Esophagus muscularis mucosa (tissue), 4 donors: Measurements from ENCODE around the gene GUCY2F. TPM values are rescaled to one million over a fixed set of nuclear protein-coding genes. Genes with fewer than 3 reads are reported as not detected.

ENCODE experiments used
- DNase-seq: peaks from one replicate; pipeline ENCODE4 v3.0.0-alpha.2; 2017; ENCODE audit errors: extremely low spot score
- H3K27ac ChIP-seq, 4 donors: fragments of 200-600 bp; sonication (generic); replicated peaks in 1 of 4; 1 replicate in 3 of 4; 2 replicates in 1 of 4; pipeline ENCODE4 v1.5.1; 2016 to 2019; ENCODE audit warnings: mild to moderate bottlenecking in 1 of 4
- H3K27me3 ChIP-seq, 4 donors: fragments of 200-600 bp; sonication (generic); one replicate each; pipeline versions ENCODE4 v1.5.1 to v1.6.0; 2016 to 2019
- H3K36me3 ChIP-seq, 4 donors: fragments of 200-600 bp; sonication (generic); one replicate each; pipeline ENCODE4 v1.5.1; 2016 to 2019
- H3K4me1 ChIP-seq, 4 donors: fragments of 200-600 bp; sonication (generic); one replicate each; pipeline ENCODE4 v1.5.1; 2016 to 2019
- H3K4me3 ChIP-seq, 4 donors: fragments of 200-600 bp; sonication (generic); 1 replicate in 2 of 4; 2 replicates in 2 of 4; pipeline ENCODE4 v1.5.1; 2016 to 2019; ENCODE audit warnings: mild to moderate bottlenecking in 4 of 4, moderate library complexity in 1 of 4
- H3K9me3 ChIP-seq, 4 donors: fragments of 200-600 bp; sonication (generic); 1 replicate in 3 of 4; 2 replicates in 1 of 4; pipeline ENCODE4 v1.5.1; 2016 to 2019
- EP300 ChIP-seq: sonication (generic); formaldehyde crosslinking; IDR thresholded peaks from one replicate; pipeline ENCODE4 v1.6.1; 2017; ENCODE audit warnings: antibody characterized with exemption
- POLR2A ChIP-seq: fragments of 450-650 bp; IDR thresholded peaks from one replicate; pipeline ENCODE4 v1.6.1; 2017; ENCODE audit warnings: antibody characterized with exemption, moderate library complexity, mild to moderate bottlenecking, low read depth
- POLR2AphosphoS5 ChIP-seq, 2 donors: sonication (generic); formaldehyde crosslinking; IDR thresholded peaks; one replicate each; pipeline ENCODE4 v1.6.1; 2017; ENCODE audit warnings: antibody characterized with exemption in 2 of 2
- WGBS: methylation state at CpG from one replicate; pipeline ENCODE4 v1.1.5; 2018; 5-methylcytosine and 5-hydroxymethylcytosine counted together
- intact Hi-C: fragments of 100-400 bp; cut with DNase I; formaldehyde crosslinking; loops from one replicate; pipeline ENCODE4 v1.15.1; 2023
- total RNA-seq, 4 donors: library from RNA; depleted of rRNA; stranded (reverse); fragments of >200 nt; gene quantifications; one replicate each; pipeline versions ENCODE4 v1.1.0 to v1.2.1, GENCODE V29; 2016
- TF ChIP-seq, protein P1 (sequence below), 3 experiments: fragments of 200-600 bp in 2 of 3; fragments of 450-650 bp in 1 of 3; sonication (generic) in 2 of 3; IDR thresholded peaks; one replicate each; pipeline ENCODE4 v1.5.1; 2017 to 2019; ENCODE audit warnings: antibody characterized with exemption in 3 of 3, mild to moderate bottlenecking in 2 of 3, moderate library complexity in 1 of 3

The GUCY2F gene
- total RNA-seq, 4 donors from 2014 or later, result not detected

DNA sequence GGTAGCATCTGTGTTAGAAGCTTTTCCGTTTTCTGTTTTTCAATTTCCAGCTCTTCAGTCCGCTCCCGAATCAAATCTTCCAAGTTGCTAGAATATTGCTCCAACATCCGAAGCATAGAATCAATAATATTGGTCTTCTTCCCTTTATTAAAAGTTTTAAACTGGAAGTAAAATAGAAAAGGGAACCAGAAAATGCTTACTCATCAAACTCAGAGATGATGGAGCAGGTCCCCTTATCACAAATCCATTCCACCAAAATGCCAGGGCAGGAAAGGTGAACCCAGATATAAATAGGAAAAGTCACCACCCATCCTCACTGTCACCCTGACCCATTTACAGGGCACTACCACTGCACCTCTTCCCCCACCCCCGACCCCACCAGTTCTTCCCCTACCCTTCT lies 89.0 kb downstream of the GUCY2F start:
- H3K4me1 ChIP-seq, result no peaks in the 10 kb centered on the region
- no peaks in the 10 kb centered on the region for H3K9me3 ChIP-seq
- DNase-seq, result no peak
- WGBS, result 82% methylated on average over 5 of the region's 5 CpGs
- intact Hi-C loops, result no loop called here
- H3K27ac ChIP-seq, result no peak overlapping the region
- H3K36me3 ChIP-seq, result no peaks in the 10 kb centered on the region
- TF ChIP-seq, protein P1, sequence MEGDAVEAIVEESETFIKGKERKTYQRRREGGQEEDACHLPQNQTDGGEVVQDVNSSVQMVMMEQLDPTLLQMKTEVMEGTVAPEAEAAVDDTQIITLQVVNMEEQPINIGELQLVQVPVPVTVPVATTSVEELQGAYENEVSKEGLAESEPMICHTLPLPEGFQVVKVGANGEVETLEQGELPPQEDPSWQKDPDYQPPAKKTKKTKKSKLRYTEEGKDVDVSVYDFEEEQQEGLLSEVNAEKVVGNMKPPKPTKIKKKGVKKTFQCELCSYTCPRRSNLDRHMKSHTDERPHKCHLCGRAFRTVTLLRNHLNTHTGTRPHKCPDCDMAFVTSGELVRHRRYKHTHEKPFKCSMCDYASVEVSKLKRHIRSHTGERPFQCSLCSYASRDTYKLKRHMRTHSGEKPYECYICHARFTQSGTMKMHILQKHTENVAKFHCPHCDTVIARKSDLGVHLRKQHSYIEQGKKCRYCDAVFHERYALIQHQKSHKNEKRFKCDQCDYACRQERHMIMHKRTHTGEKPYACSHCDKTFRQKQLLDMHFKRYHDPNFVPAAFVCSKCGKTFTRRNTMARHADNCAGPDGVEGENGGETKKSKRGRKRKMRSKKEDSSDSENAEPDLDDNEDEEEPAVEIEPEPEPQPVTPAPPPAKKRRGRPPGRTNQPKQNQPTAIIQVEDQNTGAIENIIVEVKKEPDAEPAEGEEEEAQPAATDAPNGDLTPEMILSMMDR (IDR thresholded peaks at IDR 0.05), result no peak
- TF ChIP-seq POLR2AphosphoS5 (IDR thresholded peaks at IDR 0.05) (no peak), EP300 (no peak), POLR2A (no peak)
- no peak overlapping the region for H3K4me3 ChIP-seq
- H3K27me3 ChIP-seq, result no peaks in the 10 kb centered on the region

DNA sequence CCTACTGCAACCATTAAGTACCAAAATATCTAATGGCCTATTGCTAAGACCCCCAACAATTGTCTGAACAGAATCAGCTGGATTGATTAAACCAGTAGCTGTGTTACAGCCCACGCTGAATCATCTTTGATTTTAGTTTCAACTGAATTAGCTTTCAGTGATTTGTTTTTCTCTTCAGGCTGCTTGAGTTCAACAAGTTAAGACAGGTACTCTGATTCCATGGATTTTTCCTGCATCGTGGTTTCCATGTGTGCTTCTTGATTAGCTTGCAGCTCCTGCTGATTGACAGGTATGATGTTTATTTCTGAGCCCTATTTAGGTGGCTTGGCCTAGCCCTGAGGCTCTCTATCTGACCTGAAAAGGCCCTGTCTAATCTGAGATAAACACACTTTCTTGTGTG lies 91.3 kb downstream of the GUCY2F start:
- Histone ChIP-seq H3K27ac (no peak overlapping the region), H3K4me3 (no peak overlapping the region), H3K27me3 (peaks cover 0 to 2% (median 0%) of the 10 kb centered on the region in 4 donors), H3K36me3 (no peaks in the 10 kb centered on the region), H3K9me3 (no peaks in the 10 kb centered on the region), H3K4me1 (no peaks in the 10 kb centered on the region)
- DNase-seq, result no peak
- TF ChIP-seq EP300 (no peak), POLR2A (no peak), POLR2AphosphoS5 (IDR thresholded peaks at IDR 0.05) (no peak)
- TF ChIP-seq, protein P1 (IDR thresholded peaks at IDR 0.05), result no peak
- intact Hi-C loops, result no loop called here
- WGBS, result 61% methylated on average over 2 of the region's 2 CpGs

DNA sequence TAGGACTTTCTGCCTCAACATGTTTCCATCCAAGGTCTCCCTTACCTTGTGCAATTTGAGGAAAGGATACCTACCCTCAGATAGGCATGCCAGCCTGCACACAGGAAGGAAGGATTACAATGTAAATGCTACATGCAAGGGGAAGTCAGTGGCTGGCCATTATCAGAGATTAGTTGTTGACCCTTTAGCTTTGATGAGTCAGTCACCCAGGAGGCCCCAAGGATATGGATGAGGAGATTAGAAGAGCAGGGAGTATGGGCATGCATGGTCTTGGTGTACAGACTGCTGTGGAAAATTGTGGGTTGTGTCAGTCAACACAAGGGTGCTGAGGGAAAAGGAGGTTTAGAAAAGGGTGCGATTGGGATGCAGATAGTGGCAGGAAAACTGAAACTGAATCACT lies 92.0 kb downstream of the GUCY2F start:
- 43% methylated on average over 1 of the region's 1 CpG for WGBS
- no peak for DNase-seq
- no peaks in the 10 kb centered on the region for H3K36me3 ChIP-seq
- peaks cover 0 to 8% (median 0%) of the 10 kb centered on the region in 4 donors for H3K27me3 ChIP-seq
- no peak overlapping the region for H3K27ac ChIP-seq
- no peaks in the 10 kb centered on the region for H3K4me1 ChIP-seq
- TF ChIP-seq EP300, result no peak
- TF ChIP-seq POLR2A, result no peak
- TF ChIP-seq, protein P1 (IDR thresholded peaks at IDR 0.05), result no peak
- TF ChIP-seq POLR2AphosphoS5 (IDR thresholded peaks at IDR 0.05), result no peak
- H3K4me3 ChIP-seq, result no peak overlapping the region
- intact Hi-C loops, result no loop called here
- no peaks in the 10 kb centered on the region for H3K9me3 ChIP-seq

DNA sequence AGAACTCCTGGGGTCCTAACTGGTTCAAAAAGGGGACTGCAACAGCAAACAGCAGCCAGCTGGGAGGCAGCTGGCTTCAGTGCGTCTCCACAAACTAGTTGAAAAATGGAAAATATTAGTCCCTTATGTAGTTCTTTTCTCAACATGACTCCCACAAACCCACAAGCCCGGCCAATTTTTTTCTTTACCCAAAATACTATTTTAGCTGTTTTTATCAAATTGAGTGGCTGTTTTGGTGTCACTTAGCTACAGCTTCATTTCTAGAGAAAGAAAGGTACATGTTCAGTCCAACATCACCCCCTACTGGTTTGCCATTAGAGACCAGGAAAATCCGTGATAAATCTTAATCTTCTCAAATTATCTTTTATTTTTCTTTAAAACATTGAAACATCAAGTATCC lies 97.2 kb downstream of the GUCY2F start:
- 41% methylated on average over 3 of the region's 3 CpGs for WGBS
- DNase-seq, result no peak
- Histone ChIP-seq H3K9me3 (no peaks in the 10 kb centered on the region), H3K4me3 (no peak overlapping the region), H3K27ac (no peak overlapping the region), H3K36me3 (no peaks in the 10 kb centered on the region), H3K4me1 (no peaks in the 10 kb centered on the region), H3K27me3 (peaks cover 0 to 12% (median 0%) of the 10 kb centered on the region in 4 donors)
- intact Hi-C loops, result no loop called here
- TF ChIP-seq POLR2AphosphoS5 (IDR thresholded peaks at IDR 0.05) (no peak), POLR2A (no peak), EP300 (no peak)
- TF ChIP-seq, protein P1 (IDR thresholded peaks at IDR 0.05), result peak in 2 of 3 experiments; percentile 28 to 29

DNA sequence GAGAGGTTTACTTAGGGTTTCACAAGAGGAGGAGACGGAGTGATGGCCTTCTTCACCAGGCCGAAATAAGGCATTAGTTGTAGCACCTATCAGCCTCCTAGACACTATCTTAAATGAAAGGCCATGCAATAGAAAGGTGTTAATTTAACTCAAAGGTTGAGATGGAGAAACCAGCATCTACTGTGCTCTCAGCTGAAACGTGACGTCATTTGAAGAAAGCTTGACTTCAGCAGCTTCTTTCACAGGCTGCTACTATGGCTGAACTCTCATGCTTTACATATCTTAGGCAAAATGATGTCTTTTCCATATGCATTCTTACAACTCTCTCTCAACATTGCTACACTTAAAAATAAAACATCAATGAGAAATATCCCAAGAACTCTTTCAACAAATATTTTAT lies 99.6 kb downstream of the GUCY2F start:
- TF ChIP-seq, protein P1 (IDR thresholded peaks at IDR 0.05), result no peak
- TF ChIP-seq POLR2AphosphoS5 (IDR thresholded peaks at IDR 0.05) (no peak), EP300 (no peak), POLR2A (no peak)
- no peak for DNase-seq
- H3K9me3 ChIP-seq, result no peaks in the 10 kb centered on the region
- H3K4me3 ChIP-seq, result no peak overlapping the region
- intact Hi-C loops, result no loop called here
- 76% methylated on average over 4 of the region's 4 CpGs for WGBS
- peaks cover 0 to 12% (median 0%) of the 10 kb centered on the region in 4 donors for H3K27me3 ChIP-seq
- no peak overlapping the region for H3K27ac ChIP-seq
- no peaks in the 10 kb centered on the region for H3K4me1 ChIP-seq
- H3K36me3 ChIP-seq, result no peaks in the 10 kb centered on the region
